ENCODE results near the gene XRCC3.

The XRCC3 gene

GRCh38 chr14:103738166-103738565, 22.9 kb upstream of the XRCC3 start:
- no peak for DNase-seq

- no peak for DNase-seq
These were observed 22.3 kb upstream of the XRCC3 start for GRCh38 chr14:103737432-103738045.

GRCh38 chr14:103736546-103737431, 21.5 kb upstream of the XRCC3 start:
- DNase-seq = no peak

GRCh38 chr14:103735815-103736545, 20.7 kb upstream of the XRCC3 start:
- no peak for DNase-seq

GRCh38 chr14:103735439-103735814, 20.2 kb upstream of the XRCC3 start:
- no peak for DNase-seq

- no peak for DNase-seq
These were observed 19.8 kb upstream of the XRCC3 start for GRCh38 chr14:103735022-103735421.

GRCh38 chr14:103734081-103734888, 19.0 kb upstream of the XRCC3 start:
- no peak for DNase-seq

GRCh38 chr14:103733651-103734050, 18.4 kb upstream of the XRCC3 start:
- no peak for DNase-seq

- no peak for DNase-seq
These were observed 17.8 kb upstream of the XRCC3 start for GRCh38 chr14:103732868-103733620.

GRCh38 chr14:103731916-103732867, 16.9 kb upstream of the XRCC3 start:
- DNase-seq = no peak

- DNase-seq = no peak
These were observed 16.2 kb upstream of the XRCC3 start for GRCh38 chr14:103731481-103731880.

- DNase-seq = no peak
These were observed 15.3 kb upstream of the XRCC3 start for GRCh38 chr14:103730490-103731035.

- DNase-seq = peak; percentile 10
These were observed 14.5 kb upstream of the XRCC3 start for GRCh38 chr14:103729496-103730448.

GRCh38 chr14:103728721-103729120, 13.5 kb upstream of the XRCC3 start:
- DNase-seq = peak; percentile 47

- DNase-seq = no peak
These were observed 12.9 kb upstream of the XRCC3 start for GRCh38 chr14:103728141-103728540.

- DNase-seq = no peak
These were observed 12.2 kb upstream of the XRCC3 start for GRCh38 chr14:103727313-103727980.

GRCh38 chr14:103726474-103726873, 11.2 kb upstream of the XRCC3 start:
- DNase-seq = no peak

GRCh38 chr14:103725739-103726395, 10.6 kb upstream of the XRCC3 start:
- no peak for DNase-seq
